Loucy (cell line): ENCODE data around the gene LOXHD1.

Experiments
- H2AFZ ChIP-seq: fragments of 200-600 bp; sonication (generic); 2 replicates; pipeline ENCODE4 v1.6.0; 2016; ENCODE audit warnings: antibody characterized with exemption, mild to moderate bottlenecking, low read length, moderate library complexity
- H3F3A ChIP-seq: fragments of 200-600 bp; 2 replicates; pipeline ENCODE4 v1.6.0; 2016; ENCODE audit warnings: antibody characterized with exemption, low read depth, mild to moderate bottlenecking
- H3K27me3 ChIP-seq: fragments of 200-600 bp; sonication (generic); 2 replicates; pipeline ENCODE4 v1.6.1; 2014; ENCODE audit warnings: low read length, mild to moderate bottlenecking; ENCODE audit not compliant: insufficient read depth, poor library complexity, severe bottlenecking
- H3K36me3 ChIP-seq: fragments of 200-600 bp; sonication (generic); 2 replicates; pipeline ENCODE4 v1.6.1; 2016; ENCODE audit warnings: low read length; ENCODE audit not compliant: insufficient read depth
- H3K4me1 ChIP-seq: fragments of 200-600 bp; sonication (generic); 2 replicates; pipeline ENCODE4 v1.5.1; 2014; ENCODE audit warnings: low read length, mild to moderate bottlenecking; ENCODE audit not compliant: insufficient read depth, poor library complexity, severe bottlenecking
- H3K4me2 ChIP-seq: fragments of 200-600 bp; sonication (generic); 2 replicates; pipeline ENCODE4 v1.6.0; 2014; ENCODE audit warnings: antibody characterized with exemption, low read length, low read depth, mild to moderate bottlenecking; ENCODE audit not compliant: poor library complexity, severe bottlenecking
- H3K4me3 ChIP-seq: fragments of 200-600 bp; sonication (generic); 2 replicates; pipeline ENCODE4 v1.5.1; 2014; ENCODE audit warnings: low read length, mild to moderate bottlenecking, mixed read lengths; ENCODE audit not compliant: poor library complexity, severe bottlenecking
- H3K79me2 ChIP-seq: fragments of 200-600 bp; sonication (generic); 2 replicates; pipeline ENCODE4 v1.6.1; 2014; ENCODE audit warnings: low read length; ENCODE audit not compliant: insufficient read depth
- H3K9ac ChIP-seq: fragments of 200-600 bp; sonication (generic); 2 replicates; pipeline ENCODE4 v1.6.0; 2014; ENCODE audit warnings: mild to moderate bottlenecking, low read depth, low read length, moderate library complexity; ENCODE audit not compliant: poor library complexity, severe bottlenecking
- H3K9me2 ChIP-seq: fragments of 200-600 bp; sonication (generic); replicated peaks from 2 replicates; pipeline ENCODE4 v1.6.1; 2016; ENCODE audit warnings: low read depth, low read length, mixed read lengths
- H3K9me3 ChIP-seq: fragments of 200-600 bp; sonication (generic); 2 replicates; pipeline ENCODE4 v1.6.1; 2014; ENCODE audit warnings: mild to moderate bottlenecking, antibody characterized with exemption, low read length, low read depth; ENCODE audit not compliant: insufficient read depth
- H4K20me1 ChIP-seq: fragments of 200-600 bp; sonication (generic); 2 replicates; pipeline ENCODE4 v1.6.0; 2014; ENCODE audit warnings: antibody characterized with exemption, low read length, mild to moderate bottlenecking; ENCODE audit not compliant: insufficient read depth, poor library complexity, severe bottlenecking
- EZH2phosphoT487 ChIP-seq: fragments of 200-600 bp; IDR thresholded peaks from 2 replicates; pipeline ENCODE4 v1.6.1; 2018; ENCODE audit warnings: antibody characterized with exemption, mild to moderate bottlenecking, moderate library complexity, borderline replicate concordance
- TF ChIP-seq, protein P1 (sequence below): fragments of 200-600 bp; sonication (generic); conservative IDR thresholded peaks from 2 replicates; pipeline ENCODE4 v1.5.1; 2014; ENCODE audit warnings: mild to moderate bottlenecking, antibody characterized with exemption, low read length

The LOXHD1 gene

DNA sequence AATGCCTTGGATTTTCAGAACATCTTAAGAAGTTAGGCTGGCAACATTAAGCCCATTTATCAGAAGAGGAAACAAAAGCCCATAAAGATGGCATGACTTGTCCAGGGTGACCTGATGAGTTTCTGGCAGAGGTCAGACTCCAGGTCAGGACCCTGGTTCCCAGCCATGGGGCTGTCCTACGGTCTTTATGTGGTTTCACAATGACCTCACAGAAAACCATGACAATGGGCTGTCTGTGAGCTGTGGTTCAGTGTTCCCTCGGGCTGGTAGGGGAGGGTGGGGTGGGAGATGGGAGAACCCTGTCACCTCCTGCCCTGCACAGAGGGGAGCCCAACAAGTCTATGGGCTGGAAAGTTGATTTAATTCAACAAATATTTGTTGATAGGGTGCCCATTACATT is 101.8 kb downstream of the LOXHD1 start:
- H4K20me1 ChIP-seq: no peaks in the 10 kb centered on the region
- no peak overlapping the region for H3K4me3 ChIP-seq
- H3K9me3 ChIP-seq: no peaks in the 10 kb centered on the region
- no peaks in the 10 kb centered on the region for H3K4me1 ChIP-seq
- H3K79me2 ChIP-seq: no peaks in the 10 kb centered on the region
- no peak overlapping the region for H3K9ac ChIP-seq
- H3K27me3 ChIP-seq: no peaks in the 10 kb centered on the region
- no peaks in the 10 kb centered on the region for H3F3A ChIP-seq
- no peak overlapping the region for H2AFZ ChIP-seq
- no peak for TF ChIP-seq EZH2phosphoT487
- TF ChIP-seq, protein P1, sequence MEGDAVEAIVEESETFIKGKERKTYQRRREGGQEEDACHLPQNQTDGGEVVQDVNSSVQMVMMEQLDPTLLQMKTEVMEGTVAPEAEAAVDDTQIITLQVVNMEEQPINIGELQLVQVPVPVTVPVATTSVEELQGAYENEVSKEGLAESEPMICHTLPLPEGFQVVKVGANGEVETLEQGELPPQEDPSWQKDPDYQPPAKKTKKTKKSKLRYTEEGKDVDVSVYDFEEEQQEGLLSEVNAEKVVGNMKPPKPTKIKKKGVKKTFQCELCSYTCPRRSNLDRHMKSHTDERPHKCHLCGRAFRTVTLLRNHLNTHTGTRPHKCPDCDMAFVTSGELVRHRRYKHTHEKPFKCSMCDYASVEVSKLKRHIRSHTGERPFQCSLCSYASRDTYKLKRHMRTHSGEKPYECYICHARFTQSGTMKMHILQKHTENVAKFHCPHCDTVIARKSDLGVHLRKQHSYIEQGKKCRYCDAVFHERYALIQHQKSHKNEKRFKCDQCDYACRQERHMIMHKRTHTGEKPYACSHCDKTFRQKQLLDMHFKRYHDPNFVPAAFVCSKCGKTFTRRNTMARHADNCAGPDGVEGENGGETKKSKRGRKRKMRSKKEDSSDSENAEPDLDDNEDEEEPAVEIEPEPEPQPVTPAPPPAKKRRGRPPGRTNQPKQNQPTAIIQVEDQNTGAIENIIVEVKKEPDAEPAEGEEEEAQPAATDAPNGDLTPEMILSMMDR: no peak
- H3K36me3 ChIP-seq: no peaks in the 10 kb centered on the region
- no peaks in the 10 kb centered on the region for H3K9me2 ChIP-seq
- no peak overlapping the region for H3K4me2 ChIP-seq

DNA sequence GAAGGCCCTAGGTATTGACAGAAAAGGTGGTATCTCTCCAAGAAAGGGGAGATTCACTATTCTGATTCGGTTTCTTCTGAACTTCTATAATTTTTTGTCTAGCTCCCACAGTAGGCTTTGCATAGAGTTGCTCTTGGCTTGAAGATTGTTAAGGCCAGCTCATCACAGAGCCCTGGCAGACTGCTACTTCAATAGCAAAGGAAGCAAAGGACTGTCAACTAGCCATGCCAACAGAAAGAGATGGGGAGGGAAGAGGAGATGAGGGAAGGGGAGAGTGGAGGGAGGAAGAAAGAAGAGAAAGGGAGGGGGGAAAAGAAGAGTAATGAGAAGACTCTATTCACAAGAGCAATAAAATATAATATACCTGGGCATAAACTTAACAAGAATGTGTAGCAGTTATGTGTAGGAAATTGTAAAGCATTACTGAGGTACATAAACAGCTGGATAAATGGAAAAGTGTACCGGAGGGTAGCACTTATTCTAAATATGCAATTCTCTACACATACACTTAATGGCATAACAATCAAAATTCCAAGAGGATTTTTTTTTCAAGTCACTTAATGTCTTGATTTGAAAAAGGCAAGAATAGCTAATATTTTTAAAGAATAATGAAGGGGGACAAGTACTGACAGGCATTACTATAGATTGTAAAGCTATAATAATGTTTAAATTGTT is 102.5 kb downstream of the LOXHD1 start:
- no peaks in the 10 kb centered on the region for H3K79me2 ChIP-seq
- no peaks in the 10 kb centered on the region for H3K27me3 ChIP-seq
- no peak overlapping the region for H3K4me2 ChIP-seq
- no peak for TF ChIP-seq EZH2phosphoT487
- TF ChIP-seq, protein P1: no peak
- H3K4me3 ChIP-seq: no peak overlapping the region
- H3F3A ChIP-seq: no peaks in the 10 kb centered on the region
- no peaks in the 10 kb centered on the region for H3K4me1 ChIP-seq
- no peaks in the 10 kb centered on the region for H3K9me2 ChIP-seq
- H2AFZ ChIP-seq: no peak overlapping the region
- H3K9ac ChIP-seq: no peak overlapping the region
- no peaks in the 10 kb centered on the region for H3K36me3 ChIP-seq
- no peaks in the 10 kb centered on the region for H4K20me1 ChIP-seq
- no peaks in the 10 kb centered on the region for H3K9me3 ChIP-seq

GRCh38 chr18:46550609-46551008 is 106.4 kb downstream of the LOXHD1 start:
- Histone ChIP-seq H3K9me3 (no peaks in the 10 kb centered on the region; the same call in 1 of the 2 replicates), H2AFZ (no peak overlapping the region), H3K9ac (no peak overlapping the region), H4K20me1 (no peaks in the 10 kb centered on the region), H3K79me2 (no peaks in the 10 kb centered on the region), H3K9me2 (no peaks in the 10 kb centered on the region), H3F3A (no peaks in the 10 kb centered on the region), H3K27me3 (no peaks in the 10 kb centered on the region), H3K36me3 (no peaks in the 10 kb centered on the region), H3K4me1 (no peaks in the 10 kb centered on the region), H3K4me3 (no peak overlapping the region), H3K4me2 (no peak overlapping the region)
- no peak for TF ChIP-seq EZH2phosphoT487
- TF ChIP-seq, protein P1: no peak
